HG03432 (cell line): ENCODE data around the gene SLC35C1.

ENCODE experiments used
- ATAC-seq: cut with Tn5 transposase; IDR thresholded peaks from one replicate; pipeline ENCODE4 v1.9.1; 2021; ENCODE audit warnings: mild to moderate bottlenecking, moderate library complexity; ENCODE audit not compliant: unreplicated experiment

SLC35C1 gene

GRCh38 chr11:45804761-45805304 lies at the start of gene SLC35C1:
Gene SLC35C1, plus strand, starts transcription at chr11:45805149. Its CDS starts 653 bp downstream, at chr11:45805802.
- ATAC-seq: peak; percentile 95

- ATAC-seq: no peak
Observed at GRCh38 chr11:45755281-45755859, 49.6 kb upstream of the SLC35C1 start.

GRCh38 chr11:45756384-45757010 lies 48.5 kb upstream of the SLC35C1 start:
- ATAC-seq: no peak

DNA sequence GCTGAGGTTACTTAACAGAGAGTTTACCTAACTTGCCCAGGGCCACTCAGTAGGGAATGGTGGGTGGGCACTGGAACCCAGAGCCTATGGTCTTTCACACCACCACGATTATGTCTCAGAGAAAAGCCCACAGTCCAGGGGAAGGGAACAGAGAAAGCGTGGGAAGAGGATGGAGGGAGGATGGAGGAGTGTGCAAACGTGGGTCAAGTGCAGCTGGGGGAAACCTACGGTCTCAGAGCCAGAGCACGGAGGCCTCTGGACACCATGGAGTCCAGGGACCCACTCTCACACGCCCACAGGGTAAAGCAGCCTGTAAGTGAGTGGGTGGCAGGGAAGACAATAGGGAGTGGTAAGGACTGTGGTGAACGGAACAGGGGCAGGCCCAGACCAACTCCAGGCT lies 47.3 kb upstream of the SLC35C1 start:
- no peak for ATAC-seq

- ATAC-seq: no peak
Observed at GRCh38 chr11:45761659-45762058, 43.3 kb upstream of the SLC35C1 start.

GRCh38 chr11:45765107-45765668 lies 39.8 kb upstream of the SLC35C1 start:
- no peak for ATAC-seq

GRCh38 chr11:45765836-45766235 lies 39.1 kb upstream of the SLC35C1 start:
- no peak for ATAC-seq

- no peak for ATAC-seq
Observed at GRCh38 chr11:45766469-45766868, 38.5 kb upstream of the SLC35C1 start.

- ATAC-seq: no peak
Observed at GRCh38 chr11:45768486-45768885, 36.5 kb upstream of the SLC35C1 start.

DNA sequence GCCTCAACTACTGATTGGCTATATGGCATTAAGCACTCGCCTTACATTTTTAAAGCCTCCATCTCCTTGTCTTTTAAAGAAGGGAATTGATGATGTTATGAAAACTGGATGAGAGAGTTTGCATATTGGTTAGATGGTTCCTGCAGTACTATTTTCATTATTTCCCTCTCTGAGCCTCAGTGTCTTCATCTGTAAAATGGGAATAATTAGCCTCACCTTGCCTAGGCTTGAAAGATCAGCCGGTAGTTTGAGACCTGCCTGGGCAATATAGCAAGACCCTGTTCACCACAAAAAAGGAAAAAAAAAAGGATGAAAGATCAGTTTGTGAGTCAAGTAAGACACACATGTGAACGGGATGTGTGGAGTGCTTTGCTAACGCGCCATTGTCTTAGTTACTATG lies 35.0 kb upstream of the SLC35C1 start:
- no peak for ATAC-seq

GRCh38 chr11:45771193-45771565 lies 33.8 kb upstream of the SLC35C1 start:
- peak; percentile 44 for ATAC-seq

- peak; percentile 93 for ATAC-seq
Observed at GRCh38 chr11:45771566-45772448, 33.1 kb upstream of the SLC35C1 start.

DNA sequence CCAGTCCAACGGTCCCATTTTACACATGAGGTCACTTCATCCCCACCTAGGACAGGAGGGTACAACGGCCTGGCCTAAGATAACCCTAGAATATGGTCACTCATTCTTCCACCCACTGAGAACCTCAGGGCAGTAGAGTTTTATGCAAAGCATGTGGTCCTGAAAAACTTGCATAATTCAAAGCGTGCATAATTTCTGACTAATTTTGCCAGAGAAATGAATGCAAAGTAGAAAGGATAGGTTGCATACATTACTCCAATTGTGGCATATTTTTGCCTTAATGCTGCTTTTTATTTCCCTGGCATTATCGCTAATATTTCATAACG lies 32.5 kb upstream of the SLC35C1 start:
- ATAC-seq: no peak

- ATAC-seq: no peak
Observed at GRCh38 chr11:45772986-45773785, 31.8 kb upstream of the SLC35C1 start.

DNA sequence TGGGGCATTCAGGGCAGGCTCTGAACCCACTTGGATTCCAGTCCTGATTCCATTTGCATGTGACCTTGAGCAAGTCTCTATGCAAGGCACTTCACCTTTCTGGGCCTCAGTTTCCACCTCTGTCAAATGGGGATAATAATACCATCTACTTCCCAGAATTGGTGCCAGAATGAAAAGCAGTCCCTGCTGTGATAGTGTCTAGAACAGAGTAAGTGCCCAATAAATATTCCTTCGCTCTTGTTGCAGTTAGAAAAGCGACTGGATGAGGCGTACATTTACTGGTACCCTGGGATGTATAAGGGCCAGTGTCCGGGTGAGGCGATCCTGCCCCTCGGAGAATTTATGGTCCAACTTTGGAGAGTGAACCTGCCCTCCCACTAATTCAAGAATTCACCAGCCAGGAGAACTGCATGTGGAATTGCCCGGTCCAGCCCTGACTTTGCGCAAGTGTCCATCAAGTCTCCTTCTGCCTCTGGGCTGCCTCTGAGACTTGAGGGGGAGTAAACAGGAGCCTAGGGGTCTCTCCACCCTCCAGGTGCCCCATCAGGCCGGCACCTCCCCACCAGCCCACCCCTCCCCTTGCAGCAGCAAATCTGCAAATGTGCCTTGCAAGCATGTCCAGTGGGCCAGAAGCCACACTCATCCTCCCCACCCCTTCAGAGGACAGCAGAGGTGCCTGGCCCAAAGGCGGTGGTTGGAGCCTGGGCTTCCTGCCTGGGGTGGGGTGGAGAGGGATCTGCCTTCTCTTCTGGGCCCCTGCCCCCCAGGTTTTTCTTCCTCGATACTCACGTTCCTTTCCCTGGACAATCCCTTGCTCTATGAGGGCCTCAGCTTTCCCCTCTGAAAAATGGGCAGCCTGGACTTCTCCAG lies 30.9 kb upstream of the SLC35C1 start:
- no peak for ATAC-seq

GRCh38 chr11:45774786-45775185 lies 30.2 kb upstream of the SLC35C1 start:
- ATAC-seq: no peak

DNA sequence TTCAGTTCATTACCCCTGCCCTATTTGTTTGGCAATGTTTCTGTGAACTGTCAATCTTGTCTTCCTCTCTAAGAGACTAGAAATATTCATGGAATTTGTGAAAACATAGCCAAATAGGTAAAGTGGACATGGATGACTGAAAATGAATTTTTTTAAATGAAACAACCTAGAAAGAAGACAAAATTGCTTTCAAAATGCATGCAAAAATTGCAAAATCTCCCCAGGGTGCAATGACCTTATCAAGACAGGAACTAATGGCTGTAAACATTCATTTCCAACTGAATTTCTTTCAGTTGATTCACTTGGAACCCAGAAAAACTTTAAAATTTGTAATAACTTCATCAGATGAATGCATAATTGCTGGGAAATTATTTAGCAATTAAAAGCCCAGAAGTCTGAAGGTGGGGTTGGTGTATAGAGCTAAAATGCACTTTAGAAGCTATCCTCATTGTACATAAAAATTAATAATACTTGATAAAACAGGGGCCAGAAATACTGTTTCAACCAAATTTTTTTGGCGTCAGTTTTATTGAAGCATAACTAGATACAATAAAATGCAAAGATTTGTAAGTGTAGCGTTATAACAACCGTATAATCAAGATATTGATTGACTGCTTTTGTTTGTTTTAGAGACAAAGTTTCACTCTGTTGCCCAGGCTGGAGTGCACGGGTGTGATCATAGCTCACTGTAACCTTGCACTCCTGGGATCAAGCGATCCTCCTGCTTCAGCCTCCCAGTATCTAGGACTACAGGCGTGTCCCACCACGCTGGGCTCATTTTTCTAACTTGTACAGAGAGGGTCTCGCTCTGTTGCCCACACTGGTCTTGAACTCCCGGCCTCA lies 27.6 kb upstream of the SLC35C1 start:
- ATAC-seq: no peak

GRCh38 chr11:45778341-45778740 lies 26.6 kb upstream of the SLC35C1 start:
- ATAC-seq: no peak

DNA sequence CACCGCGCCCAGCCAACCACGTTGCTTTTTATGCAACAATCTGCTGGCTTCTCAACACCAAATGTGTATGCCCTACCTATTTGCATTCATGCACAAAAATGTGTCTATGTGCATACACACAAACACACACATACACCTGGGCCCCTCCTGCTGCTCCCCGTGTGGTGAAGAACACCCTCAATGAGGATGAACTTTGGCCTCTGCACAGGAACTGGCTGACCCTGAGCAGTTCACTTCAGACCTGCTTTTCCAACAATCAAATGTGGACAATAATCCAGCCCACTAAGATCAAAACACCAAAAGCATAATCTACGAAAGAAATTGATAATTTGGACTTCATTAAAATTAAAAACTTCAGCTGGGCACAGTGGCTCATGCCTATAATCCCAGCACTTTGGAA lies 25.3 kb upstream of the SLC35C1 start:
- ATAC-seq: no peak
